HG03354 (cell line): ENCODE results near the gene FES.
"Not testable (repeated sequence)": the region's sequence is repeated elsewhere in the genome, so short reads cannot be mapped to it uniquely, and the experiment has no call there.

ENCODE experiments used
- ATAC-seq: cut with Tn5 transposase; IDR thresholded peaks from one replicate; pipeline ENCODE4 v1.9.1; 2021; ENCODE audit warnings: mild to moderate bottlenecking; ENCODE audit not compliant: unreplicated experiment, poor library complexity, severe bottlenecking

Gene FES

DNA sequence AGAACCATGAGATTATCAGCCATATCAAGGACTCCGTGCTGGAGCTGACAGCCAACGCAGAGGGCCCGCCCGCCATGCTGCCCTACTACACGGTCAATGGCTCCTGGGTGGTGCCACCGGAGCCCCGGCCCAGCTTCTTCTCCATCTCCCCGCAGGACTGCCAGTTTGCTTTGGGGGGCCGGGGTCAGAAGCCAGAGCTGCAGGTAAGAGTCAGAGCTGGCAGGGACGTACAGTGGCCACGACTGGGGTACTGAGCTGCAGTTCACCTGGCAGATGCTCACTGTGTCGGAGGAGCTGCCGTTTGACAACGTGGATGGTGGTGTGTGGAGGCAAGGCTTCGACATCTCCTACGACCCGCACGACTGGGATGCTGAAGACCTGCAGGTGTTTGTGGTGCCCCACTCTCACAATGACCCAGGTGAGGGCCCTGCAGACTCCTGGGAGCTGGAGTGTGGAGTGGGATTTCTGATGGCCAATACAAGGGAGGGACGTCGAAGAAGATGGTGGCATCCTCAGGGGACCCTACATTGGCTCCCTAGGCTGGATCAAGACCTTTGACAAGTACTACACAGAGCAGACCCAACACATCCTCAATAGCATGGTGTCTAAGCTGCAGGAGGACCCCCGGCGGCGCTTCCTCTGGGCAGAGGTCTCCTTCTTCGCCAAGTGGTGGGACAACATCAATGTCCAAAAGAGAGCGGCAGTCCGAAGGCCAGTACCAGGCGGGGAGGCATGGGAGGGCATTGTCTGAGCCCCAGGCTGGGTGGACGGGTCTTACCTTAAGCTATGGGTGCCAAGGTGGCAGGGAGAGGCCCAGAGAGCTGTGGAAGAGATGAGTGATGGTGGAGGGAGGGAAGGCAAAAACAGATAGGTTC is 21.2 kb downstream of the FES start:
- no peak for ATAC-seq

DNA sequence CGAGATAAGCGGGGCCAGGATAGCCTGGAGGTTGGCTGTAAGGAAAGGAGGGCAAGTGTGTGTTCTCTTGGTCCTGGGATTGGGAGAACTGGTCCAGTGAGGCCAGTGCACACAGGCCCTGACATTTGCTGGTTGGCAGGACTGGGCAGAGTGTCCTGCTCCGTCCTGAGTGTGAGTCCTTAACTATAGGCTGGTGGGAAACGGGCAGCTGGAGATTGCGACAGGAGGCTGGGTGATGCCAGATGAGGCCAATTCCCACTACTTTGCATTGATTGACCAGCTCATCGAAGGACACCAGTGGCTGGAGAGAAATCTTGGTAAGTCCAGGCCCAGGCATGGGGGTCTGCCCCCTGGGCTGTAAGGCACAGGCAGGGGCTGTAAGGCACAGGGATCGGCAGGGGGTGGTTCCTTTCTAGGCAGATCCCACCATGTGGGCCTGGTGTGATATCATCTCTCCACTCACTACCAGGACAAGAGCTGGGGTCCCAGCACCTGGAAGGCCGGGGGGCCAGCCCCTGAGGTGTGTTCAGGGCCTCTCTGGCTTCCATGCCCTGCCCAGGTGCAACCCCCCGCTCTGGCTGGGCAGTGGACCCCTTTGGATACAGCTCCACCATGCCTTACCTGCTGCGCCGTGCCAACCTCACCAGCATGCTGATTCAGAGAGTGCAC is 22.0 kb downstream of the FES start:
- ATAC-seq, result no peak

DNA sequence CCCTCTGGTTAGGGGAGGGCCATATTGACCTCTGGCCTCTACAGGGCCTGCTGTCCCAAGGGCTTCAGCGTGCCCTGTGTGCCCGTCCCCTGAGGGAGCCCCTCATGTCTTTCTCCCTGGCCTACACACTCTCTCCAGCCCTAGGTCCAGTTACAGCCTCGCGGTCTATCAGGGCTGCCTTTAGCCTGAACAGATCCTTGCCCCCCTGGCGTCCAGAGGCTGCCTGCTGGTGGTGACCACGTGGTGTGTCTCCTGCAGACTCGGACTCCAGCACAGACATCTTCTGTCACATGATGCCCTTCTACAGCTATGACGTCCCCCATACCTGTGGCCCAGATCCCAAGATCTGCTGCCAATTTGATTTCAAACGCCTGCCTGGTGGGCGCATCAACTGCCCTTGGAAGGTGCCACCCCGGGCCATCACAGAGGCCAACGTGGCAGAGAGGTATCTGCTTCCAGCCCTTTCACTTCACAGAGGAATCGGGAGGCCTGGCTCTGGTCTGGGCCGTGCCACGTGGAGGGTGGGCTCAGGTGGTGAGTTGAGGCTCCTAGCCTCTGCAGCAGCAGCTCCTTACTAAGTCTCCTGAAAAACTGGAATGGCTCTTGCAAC is 22.9 kb downstream of the FES start:
- no peak for ATAC-seq

- no peak for ATAC-seq
These were observed 23.7 kb downstream of the FES start for GRCh38 chr15:90907838-90908507.

DNA sequence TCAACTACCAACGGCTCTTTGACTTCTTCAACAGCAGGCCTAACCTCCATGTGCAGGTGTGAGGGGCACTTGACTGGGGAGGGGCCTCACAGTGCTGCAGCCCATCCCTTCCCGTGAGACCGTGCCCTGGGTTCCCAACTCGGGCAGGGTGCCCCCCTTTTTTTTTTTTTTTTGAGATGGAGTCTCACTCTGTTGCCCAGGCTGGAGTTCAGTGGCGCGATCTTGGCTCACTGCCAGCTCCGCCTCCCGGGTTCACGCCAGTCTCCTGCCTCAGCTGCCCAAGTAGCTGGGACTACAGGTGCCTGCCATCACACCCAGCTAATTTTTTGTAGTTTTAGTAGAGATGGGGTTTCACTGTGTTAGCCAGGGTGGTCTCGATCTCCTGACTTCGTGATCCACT is 25.1 kb downstream of the FES start:
- ATAC-seq, result not testable (repeated sequence)

DNA sequence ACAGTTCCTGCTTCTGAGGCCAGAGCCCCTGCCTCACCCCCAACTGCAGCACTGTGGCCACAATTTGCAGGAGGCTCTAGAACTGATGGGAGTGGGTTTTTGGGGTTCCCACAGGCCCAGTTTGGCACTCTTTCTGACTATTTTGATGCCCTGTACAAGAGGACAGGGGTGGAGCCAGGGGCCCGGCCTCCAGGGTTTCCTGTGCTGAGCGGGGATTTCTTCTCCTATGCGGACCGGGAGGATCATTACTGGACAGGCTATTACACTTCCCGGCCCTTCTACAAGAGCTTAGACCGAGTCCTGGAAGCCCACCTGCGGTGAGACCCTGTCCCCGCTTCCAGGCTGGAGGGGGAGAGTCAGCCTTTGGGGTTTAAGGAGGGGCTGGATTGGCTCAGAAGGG is 25.7 kb downstream of the FES start:
- no peak for ATAC-seq

- ATAC-seq, result no peak
These were observed 26.4 kb downstream of the FES start for GRCh38 chr15:90910441-90911301.

GRCh38 chr15:90911302-90911623 is 27.0 kb downstream of the FES start:
- ATAC-seq, result no peak

GRCh38 chr15:90911906-90912769 is 27.8 kb downstream of the FES start:
- ATAC-seq, result no peak

DNA sequence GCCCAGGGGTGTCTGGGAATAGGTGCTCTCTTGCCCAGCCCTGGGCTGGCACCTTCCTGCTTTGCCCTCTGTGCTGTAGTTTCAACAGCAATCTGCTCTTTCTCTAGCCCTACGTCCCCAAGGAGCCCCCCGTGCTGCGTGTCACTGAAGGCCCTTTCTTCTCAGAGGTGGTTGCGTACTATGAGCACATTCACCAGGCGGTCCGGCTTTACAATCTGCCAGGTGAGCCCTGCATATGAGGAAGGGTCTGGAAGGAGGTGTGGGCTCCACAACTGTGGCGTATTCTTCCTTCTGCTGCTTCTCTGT is 28.4 kb downstream of the FES start:
- no peak for ATAC-seq

DNA sequence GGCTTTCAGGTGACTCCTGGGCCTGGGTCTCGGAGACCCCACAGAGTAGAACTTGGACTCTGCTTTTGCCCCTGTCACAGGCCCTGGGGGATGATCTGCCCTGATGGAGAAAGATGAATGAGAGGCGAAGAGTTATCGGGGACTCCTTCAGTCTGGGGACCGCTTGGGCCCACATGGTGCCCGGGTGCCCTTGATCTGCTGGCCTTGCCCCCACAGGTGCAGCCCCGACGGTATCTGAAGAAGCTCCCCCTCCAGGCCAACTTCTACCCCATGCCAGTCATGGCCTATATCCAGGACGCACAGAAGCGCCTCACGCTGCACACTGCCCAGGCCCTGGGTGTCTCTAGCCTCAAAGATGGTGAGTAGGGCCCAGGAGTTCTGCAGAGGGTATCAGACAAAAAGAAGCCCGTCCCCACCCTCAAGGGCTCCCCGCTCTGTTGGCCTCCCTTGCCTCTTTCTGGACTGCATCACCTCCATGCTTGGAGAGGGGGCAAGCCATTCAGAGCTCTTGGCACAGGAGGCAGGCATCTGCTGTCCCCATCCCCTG is 29.2 kb downstream of the FES start:
- no peak for ATAC-seq

- ATAC-seq, result no peak
These were observed 30.2 kb downstream of the FES start for GRCh38 chr15:90914305-90915080.

- no peak for ATAC-seq
These were observed 31.0 kb downstream of the FES start for GRCh38 chr15:90915216-90915807.

DNA sequence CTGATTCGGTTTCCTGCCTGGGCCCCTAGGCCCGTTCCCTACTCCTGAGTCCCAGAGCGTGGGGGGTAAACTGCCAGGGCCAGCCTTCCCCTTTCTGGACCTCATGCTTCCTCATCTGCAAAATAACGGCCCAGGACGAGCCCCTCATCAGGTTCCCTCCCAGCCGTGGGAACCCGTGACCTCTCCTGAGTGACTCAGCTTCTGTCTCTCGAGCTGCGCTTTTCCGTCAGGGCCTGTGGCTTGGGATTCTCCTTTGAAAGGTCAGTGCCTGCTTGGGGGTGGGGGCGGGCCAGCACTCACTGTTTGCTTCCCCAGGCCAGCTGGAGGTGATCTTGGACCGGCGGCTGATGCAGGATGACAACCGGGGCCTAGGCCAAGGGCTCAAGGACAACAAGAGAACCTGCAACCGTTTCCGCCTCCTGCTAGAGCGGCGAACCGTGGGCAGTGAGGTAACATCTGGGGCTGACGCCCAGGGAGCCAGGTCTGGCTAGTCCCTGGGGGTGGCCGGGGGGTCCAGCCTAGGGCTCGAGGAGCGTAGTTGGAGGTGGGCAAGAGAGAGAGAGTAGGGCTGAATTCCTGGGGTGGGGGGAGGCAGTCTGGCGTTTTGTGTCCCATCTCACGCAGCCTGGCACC is 31.6 kb downstream of the FES start:
- no peak for ATAC-seq

- ATAC-seq, result no peak
These were observed 32.2 kb downstream of the FES start for GRCh38 chr15:90916461-90916860.

DNA sequence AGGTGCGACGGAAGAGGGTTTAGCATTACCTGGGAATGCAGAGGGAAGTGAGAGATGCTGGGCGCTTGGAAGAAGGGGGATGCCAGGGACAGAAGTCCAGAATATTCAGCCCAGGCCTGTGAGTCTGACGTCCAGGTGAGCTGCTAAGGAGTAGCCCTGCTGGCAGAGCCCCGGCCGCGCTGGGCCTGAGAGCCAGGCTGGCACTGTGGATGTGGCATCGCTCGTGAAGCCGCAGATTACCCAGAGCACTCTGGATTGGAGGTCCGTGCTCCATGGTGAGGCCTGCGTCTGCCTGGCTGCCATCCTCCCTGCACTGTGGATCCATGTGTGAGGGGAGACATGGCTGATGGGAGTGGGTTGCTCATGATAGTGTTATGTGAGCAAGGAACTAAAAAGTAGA is 33.3 kb downstream of the FES start:
- ATAC-seq, result no peak
